GM21447 (cell line): ENCODE results near the gene PAX5.

Experiments
- ATAC-seq: cut with Tn5 transposase; IDR thresholded peaks from one replicate; pipeline ENCODE4 v1.9.1; 2021; ENCODE audit not compliant: unreplicated experiment

The PAX5 gene

GRCh38 chr9:36839131-36839885 lies 194.8 kb downstream of the PAX5 start:
- ATAC-seq, result no peak

- ATAC-seq, result no peak
These were observed 196.3 kb downstream of the PAX5 start for GRCh38 chr9:36837431-36838405.

GRCh38 chr9:36836486-36836885 lies 197.6 kb downstream of the PAX5 start:
- ATAC-seq, result no peak

GRCh38 chr9:36835271-36835996 lies 198.6 kb downstream of the PAX5 start:
- no peak for ATAC-seq

- ATAC-seq, result no peak
These were observed 199.3 kb downstream of the PAX5 start for GRCh38 chr9:36834736-36835135.

- no peak for ATAC-seq
These were observed 200.1 kb downstream of the PAX5 start for GRCh38 chr9:36833954-36834353.

GRCh38 chr9:36832164-36832795 lies 201.8 kb downstream of the PAX5 start:
- ATAC-seq, result no peak

- ATAC-seq, result no peak
These were observed 202.5 kb downstream of the PAX5 start for GRCh38 chr9:36831381-36832161.

GRCh38 chr9:36828611-36829013 lies 205.5 kb downstream of the PAX5 start:
- ATAC-seq, result no peak

- no peak for ATAC-seq
These were observed 206.5 kb downstream of the PAX5 start for GRCh38 chr9:36827593-36827992.

- ATAC-seq, result no peak
These were observed 207.5 kb downstream of the PAX5 start for GRCh38 chr9:36826581-36826980.

- ATAC-seq, result no peak
These were observed 208.9 kb downstream of the PAX5 start for GRCh38 chr9:36825179-36825578.

GRCh38 chr9:36823934-36824333 lies 210.1 kb downstream of the PAX5 start:
- ATAC-seq, result no peak

GRCh38 chr9:36823466-36823865 lies 210.6 kb downstream of the PAX5 start:
- ATAC-seq, result no peak

GRCh38 chr9:36822201-36822600 lies 211.9 kb downstream of the PAX5 start:
- no peak for ATAC-seq

- ATAC-seq, result no peak
These were observed 213.6 kb downstream of the PAX5 start for GRCh38 chr9:36820392-36820861.

GRCh38 chr9:36818965-36819870 lies 214.8 kb downstream of the PAX5 start:
- ATAC-seq, result no peak

GRCh38 chr9:36818242-36818938 lies 215.7 kb downstream of the PAX5 start:
- ATAC-seq, result no peak
